Sigmoid colon (tissue), 7 donors: ENCODE measurements around the gene USP40. TPM values are rescaled to one million over a fixed set of nuclear protein-coding genes. Genes with fewer than 3 reads are reported as not detected.

Source experiments
- DNase-seq: peaks from one replicate; pipeline ENCODE4 v3.0.0-alpha.2; 2019
- H3K27ac ChIP-seq, 4 donors: fragments of 200-600 bp; sonication (generic); one replicate each; pipeline ENCODE4 v1.5.1; 2016 to 2019; ENCODE audit warnings: mild to moderate bottlenecking in 1 of 4
- H3K27me3 ChIP-seq, 3 donors: fragments of 200-600 bp; sonication (generic); one replicate each; pipeline ENCODE4 v1.5.1; 2019; ENCODE audit warnings: mild to moderate bottlenecking in 1 of 3
- H3K36me3 ChIP-seq, 4 donors: fragments of 200-600 bp; sonication (generic); one replicate each; pipeline ENCODE4 v1.5.1; 2016 to 2019
- H3K4me1 ChIP-seq, 4 donors: fragments of 200-600 bp; sonication (generic); one replicate each; pipeline ENCODE4 v1.5.1; 2017 to 2019
- H3K4me3 ChIP-seq, 4 donors: fragments of 200-600 bp; sonication (generic); one replicate each; pipeline ENCODE4 v1.5.1; 2017 to 2019; ENCODE audit warnings: mild to moderate bottlenecking in 2 of 4, moderate library complexity in 1 of 4
- H3K9me3 ChIP-seq, 4 donors: fragments of 200-600 bp in 3 of 4; sonication (generic) in 3 of 4; one replicate each; pipeline versions ENCODE4 v1.5.1 to v1.6.1; 2013 to 2019
- CTCF ChIP-seq, 4 experiments: fragments of 450-650 bp in 3 of 4; fragments of 200-600 bp in 1 of 4; IDR thresholded peaks; one replicate each; pipeline ENCODE4 v1.5.1; 2016 to 2019; ENCODE audit warnings: antibody characterized with exemption in 4 of 4, mild to moderate bottlenecking in 3 of 4, moderate library complexity in 2 of 4
- EP300 ChIP-seq, 4 donors: sonication (generic); formaldehyde crosslinking; IDR thresholded peaks; one replicate each; pipeline ENCODE4 v1.6.1; 2017; ENCODE audit warnings: antibody characterized with exemption in 4 of 4
- POLR2A ChIP-seq, 2 donors: fragments of 450-650 bp; IDR thresholded peaks; one replicate each; pipeline ENCODE4 v1.6.1; 2016; ENCODE audit warnings: antibody characterized with exemption in 2 of 2, mild to moderate bottlenecking in 2 of 2, moderate library complexity in 2 of 2
- POLR2AphosphoS5 ChIP-seq, 4 donors: sonication (generic); formaldehyde crosslinking; IDR thresholded peaks; one replicate each; pipeline ENCODE4 v1.6.1; 2017; ENCODE audit warnings: antibody characterized with exemption in 4 of 4
- WGBS, 2 donors: extraction: QIAGEN DNeasy Blood & Tissue Kit; methylation state at CpG; one replicate each; pipeline ENCODE4 v1.1.7; 2013; 5-methylcytosine and 5-hydroxymethylcytosine counted together
- intact Hi-C: fragments of 100-400 bp; cut with DNase I; formaldehyde crosslinking; loops from one replicate; pipeline ENCODE4 v1.15.1; 2023
- polyA plus RNA-seq, 3 donors: library from polyadenylated mRNA; stranded (reverse); fragments of 200-250 nt; gene quantifications; one replicate each; pipeline ENCODE4 v1.2.3, GENCODE V29; 2013
- total RNA-seq, 4 donors: library from RNA; depleted of rRNA; stranded (reverse); fragments of >200 nt; gene quantifications; one replicate each; pipeline ENCODE4 v1.1.0, GENCODE V29; 2016
- donor health status: healthy with polysubstance abuse.
- donor health status: Bipolar disorder and iron deficiency.
- donor health status: healthy.

USP40 gene
- total and polyA plus RNA-seq, 7 donors, result 9.6 to 34.5 (median 23.4) TPM

GRCh38 chr2:233466991-233467603 is 99.5 kb downstream of the USP40 start:
- Histone ChIP-seq H3K27me3 (no peaks in the 10 kb centered on the region), H3K27ac (no peak overlapping the region), H3K36me3 (peaks cover 21 to 77% (median 32%) of the 10 kb centered on the region in 4 donors), H3K9me3 (no peaks in the 10 kb centered on the region), H3K4me1 (peaks cover 0 to 22% (median 17%) of the 10 kb centered on the region in 4 donors), H3K4me3 (no peak overlapping the region)
- no peak for TF ChIP-seq POLR2A (IDR thresholded peaks at IDR 0.05)
- TF ChIP-seq POLR2AphosphoS5 (IDR thresholded peaks at IDR 0.05), result no peak
- TF ChIP-seq EP300 (IDR thresholded peaks at IDR 0.05), result no peak
- TF ChIP-seq CTCF (IDR thresholded peaks at IDR 0.05), result no peak
- peak; percentile 61 for DNase-seq
- WGBS, 2 donors, result 93 to 95% methylated on average over 20 of the region's 20 CpGs
- intact Hi-C loops, result no loop called here

GRCh38 chr2:233464531-233465240 is 101.9 kb downstream of the USP40 start:
- WGBS, 2 donors, result 89 to 93% methylated on average over 16 of the region's 16 CpGs
- no peak overlapping the region for H3K4me3 ChIP-seq
- peak; percentile 55 for DNase-seq
- no peaks in the 10 kb centered on the region for H3K27me3 ChIP-seq
- H3K36me3 ChIP-seq, result peaks cover 25 to 94% (median 45%) of the 10 kb centered on the region in 4 donors
- peaks cover 0 to 10% (median 7%) of the 10 kb centered on the region in 4 donors for H3K4me1 ChIP-seq
- intact Hi-C loops, result no loop called here
- no peaks in the 10 kb centered on the region for H3K9me3 ChIP-seq
- no peak overlapping the region for H3K27ac ChIP-seq
- TF ChIP-seq POLR2A (IDR thresholded peaks at IDR 0.05) (no peak), CTCF (IDR thresholded peaks at IDR 0.05) (no peak), EP300 (IDR thresholded peaks at IDR 0.05) (no peak), POLR2AphosphoS5 (IDR thresholded peaks at IDR 0.05) (no peak)

- Histone ChIP-seq H3K9me3 (no peaks in the 10 kb centered on the region), H3K4me1 (peaks cover 0 to 4% (median under 1%) of the 10 kb centered on the region in 4 donors), H3K36me3 (peaks cover 25 to 100% (median 48%) of the 10 kb centered on the region in 4 donors), H3K27me3 (no peaks in the 10 kb centered on the region), H3K27ac (no peak overlapping the region), H3K4me3 (no peak overlapping the region)
- intact Hi-C loops, result no loop called here
- 95% methylated on average over 19 of the region's 19 CpGs for WGBS, 2 donors
- no peak for TF ChIP-seq EP300 (IDR thresholded peaks at IDR 0.05)
- TF ChIP-seq POLR2AphosphoS5 (IDR thresholded peaks at IDR 0.05), result no peak
- TF ChIP-seq POLR2A (IDR thresholded peaks at IDR 0.05), result no peak
- TF ChIP-seq CTCF (IDR thresholded peaks at IDR 0.05), result no peak
- peak; percentile 32 for DNase-seq
Observed at GRCh38 chr2:233464056-233464455, 102.5 kb downstream of the USP40 start.

DNA sequence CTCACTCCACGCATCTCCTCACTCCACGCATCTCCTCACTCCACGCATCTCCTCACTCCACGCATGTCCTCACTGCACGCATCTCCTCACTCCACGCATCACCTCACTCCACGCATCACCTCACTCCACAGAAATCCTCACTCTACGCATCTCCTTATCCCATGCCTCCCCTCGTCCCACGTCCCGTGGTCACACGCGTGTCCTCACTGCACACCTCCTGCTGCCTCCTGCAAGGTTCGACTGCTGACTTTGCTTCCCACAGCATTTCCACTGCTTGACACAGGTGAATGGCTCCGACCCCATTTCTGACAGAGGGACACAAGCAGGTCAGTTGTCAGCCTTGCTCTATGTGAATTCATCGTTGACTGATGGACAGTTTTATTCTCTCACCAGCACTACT is 103.0 kb downstream of the USP40 start:
- WGBS, 2 donors, result 90 to 97% methylated on average over 16 of the region's 16 CpGs
- H3K27me3 ChIP-seq, result no peaks in the 10 kb centered on the region
- DNase-seq, result peak; percentile 38
- TF ChIP-seq POLR2AphosphoS5 (IDR thresholded peaks at IDR 0.05) (no peak), CTCF (IDR thresholded peaks at IDR 0.05) (no peak), EP300 (IDR thresholded peaks at IDR 0.05) (no peak), POLR2A (IDR thresholded peaks at IDR 0.05) (no peak)
- no peaks in the 10 kb centered on the region for H3K4me1 ChIP-seq
- peaks cover 25 to 100% (median 53%) of the 10 kb centered on the region in 4 donors for H3K36me3 ChIP-seq
- no peak overlapping the region for H3K27ac ChIP-seq
- intact Hi-C loops, result no loop called here
- H3K9me3 ChIP-seq, result no peaks in the 10 kb centered on the region
- no peak overlapping the region for H3K4me3 ChIP-seq
